CD4-positive, alpha-beta T cell (primary cell): Measurements from ENCODE around the gene SLC13A3. TPM values are rescaled to one million over a fixed set of nuclear protein-coding genes. Genes with fewer than 3 reads are reported as not detected.

ENCODE experiments used
- ATAC-seq: fragments of 200-7000 bp; cut with Tn5 transposase; one replicate; pipeline ENCODE4 v1.10.0; 2022; ENCODE audit warnings: mild to moderate bottlenecking; ENCODE audit not compliant: poor library complexity
- CTCF ChIA-PET: fragments of 350-600 bp; sonication (Branson Sonifier 250); formaldehyde crosslinking; loops from one replicate; lab custom pipeline; 2021; ENCODE audit warnings: antibody characterized with exemption, inconsistent platforms; lab: Charles Lee
- POLR2A ChIA-PET: fragments of 350-600 bp; sonication (Branson Sonifier 250); formaldehyde crosslinking; loops from one replicate; lab custom pipeline; 2021; ENCODE audit warnings: antibody characterized with exemption, inconsistent platforms; lab: Charles Lee
- DNase-seq, 14 experiments: peaks; one replicate each; pipeline ENCODE4 v3.0.0-alpha.2; 2013 to 2020; ENCODE audit warnings: mixed read lengths in 2 of 14
- H3K27ac ChIP-seq, 2 donors: one replicate each; pipeline versions ENCODE4 v1.5.1 to v1.7.0; 2013; ENCODE audit warnings: low read length in 2 of 2, low read depth in 1 of 2, mild to moderate bottlenecking in 1 of 2
- H3K27me3 ChIP-seq, 2 experiments: 1 replicate in 1 of 2; 2 replicates in 1 of 2; pipeline versions ENCODE4 v1.6.1 to v1.7.0; 2013; ENCODE audit warnings: low read length in 2 of 2, control low read depth in 1 of 2, mild to moderate bottlenecking in 1 of 2, moderate library complexity in 1 of 2; ENCODE audit not compliant: insufficient read depth in 2 of 2, control insufficient read depth in 1 of 2
- H3K36me3 ChIP-seq: one replicate; pipeline ENCODE4 v1.6.1; 2013; ENCODE audit warnings: low read length, control low read depth; ENCODE audit not compliant: insufficient read depth
- H3K4me1 ChIP-seq: one replicate; pipeline ENCODE4 v1.6.1; 2013; ENCODE audit warnings: low read length, control low read depth; ENCODE audit not compliant: insufficient read depth
- H3K4me3 ChIP-seq: one replicate; pipeline ENCODE4 v1.5.1; 2013; ENCODE audit warnings: mild to moderate bottlenecking, low read length, moderate library complexity
- H3K9me3 ChIP-seq, 2 experiments: 1 replicate in 1 of 2; 2 replicates in 1 of 2; pipeline versions ENCODE4 v1.6.1 to v1.7.0; 2013; ENCODE audit warnings: low read length in 2 of 2, mild to moderate bottlenecking in 2 of 2, control low read depth in 1 of 2, moderate library complexity in 1 of 2; ENCODE audit not compliant: control insufficient read depth in 1 of 2, insufficient read depth in 1 of 2
- H3K27ac Mint-ChIP-seq: one replicate; pipeline ENCODE4 v1.8.0; 2020; ENCODE audit warnings: mixed read lengths
- H3K27me3 Mint-ChIP-seq: one replicate; pipeline ENCODE4 v1.8.0; 2021; ENCODE audit warnings: mixed read lengths
- H3K36me3 Mint-ChIP-seq: one replicate; pipeline ENCODE4 v1.8.0; 2021; ENCODE audit warnings: low read depth, mixed read lengths
- H3K4me1 Mint-ChIP-seq: one replicate; pipeline ENCODE4 v1.8.0; 2021; ENCODE audit warnings: low read depth, mixed read lengths
- H3K4me3 Mint-ChIP-seq: one replicate; pipeline ENCODE4 v1.8.0; 2020; ENCODE audit warnings: mild to moderate bottlenecking, mixed read lengths
- H3K9me3 Mint-ChIP-seq: one replicate; pipeline ENCODE4 v1.8.0; 2020; ENCODE audit warnings: mixed read lengths
- intact Hi-C, 2 experiments: fragments of 100-400 bp; cut with DNase I in 1 of 2; cut with micrococcal nuclease in 1 of 2; formaldehyde crosslinking; loops; one replicate each; pipeline versions ENCODE4 v1.15.1 to v1.9.0; 2023 to 2025; cut with DNase I, micrococcal nuclease
- total RNA-seq, 174 experiments: library from RNA in 2 of 174; stranded (reverse) in 2 of 174; gene quantifications; one replicate each; pipeline ENCODE4 v1.2.3 and lab custom pipeline; 2021 to 2026
- TF ChIP-seq, protein P1 (sequence below): fragments of 200-600 bp; IDR thresholded peaks from one replicate; pipeline ENCODE4 v1.8.0; 2022; ENCODE audit warnings: antibody characterized with exemption, mild to moderate bottlenecking

Gene SLC13A3
- total RNA-seq, 2 experiments from 2014 or later: 0.28 TPM; not detected in 1

DNA sequence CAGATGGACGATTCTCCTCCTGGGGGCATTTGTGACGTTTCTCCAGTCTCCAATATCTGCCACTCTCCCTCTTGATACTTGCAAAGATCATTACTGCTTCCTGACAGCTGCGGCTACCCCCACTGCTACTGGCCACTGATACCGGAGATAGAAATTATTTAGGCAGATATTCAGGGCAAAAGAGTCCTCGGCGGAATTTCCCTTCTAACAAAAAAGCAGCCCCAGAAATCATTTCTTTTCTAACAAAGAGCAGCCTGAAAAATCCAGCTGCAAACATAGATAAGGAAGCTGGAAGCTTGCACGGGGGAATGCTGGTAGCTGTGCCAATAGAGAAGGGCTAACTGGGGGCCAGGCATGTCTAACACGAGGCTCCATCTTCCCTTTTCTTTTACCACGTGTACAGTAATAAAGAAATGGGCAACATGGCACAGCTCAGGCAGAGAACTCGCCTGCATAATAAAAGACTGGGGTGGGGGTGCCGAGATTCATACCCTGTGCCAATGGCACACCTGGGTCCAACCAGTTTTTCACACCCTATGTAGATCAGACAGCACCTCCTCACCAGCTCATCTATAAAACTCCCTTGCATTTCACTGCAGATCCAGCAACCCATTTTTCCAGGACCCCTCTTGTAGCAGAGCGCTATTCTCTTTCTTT, 31.9 kb upstream of the SLC13A3 start:
- peak overlapping the region; percentile 1 for H3K4me3 Mint-ChIP-seq
- Histone ChIP-seq H3K36me3 (peaks cover 33% of the 10 kb centered on the region), H3K9me3 (no peaks in the 10 kb centered on the region), H3K4me1 (peaks cover 31% of the 10 kb centered on the region), H3K4me3 (no peak overlapping the region), H3K27me3 (no peaks in the 10 kb centered on the region), H3K27ac (no peak overlapping the region)
- ATAC-seq (no peak), DNase-seq (no peak)
- TF ChIP-seq, protein P1, sequence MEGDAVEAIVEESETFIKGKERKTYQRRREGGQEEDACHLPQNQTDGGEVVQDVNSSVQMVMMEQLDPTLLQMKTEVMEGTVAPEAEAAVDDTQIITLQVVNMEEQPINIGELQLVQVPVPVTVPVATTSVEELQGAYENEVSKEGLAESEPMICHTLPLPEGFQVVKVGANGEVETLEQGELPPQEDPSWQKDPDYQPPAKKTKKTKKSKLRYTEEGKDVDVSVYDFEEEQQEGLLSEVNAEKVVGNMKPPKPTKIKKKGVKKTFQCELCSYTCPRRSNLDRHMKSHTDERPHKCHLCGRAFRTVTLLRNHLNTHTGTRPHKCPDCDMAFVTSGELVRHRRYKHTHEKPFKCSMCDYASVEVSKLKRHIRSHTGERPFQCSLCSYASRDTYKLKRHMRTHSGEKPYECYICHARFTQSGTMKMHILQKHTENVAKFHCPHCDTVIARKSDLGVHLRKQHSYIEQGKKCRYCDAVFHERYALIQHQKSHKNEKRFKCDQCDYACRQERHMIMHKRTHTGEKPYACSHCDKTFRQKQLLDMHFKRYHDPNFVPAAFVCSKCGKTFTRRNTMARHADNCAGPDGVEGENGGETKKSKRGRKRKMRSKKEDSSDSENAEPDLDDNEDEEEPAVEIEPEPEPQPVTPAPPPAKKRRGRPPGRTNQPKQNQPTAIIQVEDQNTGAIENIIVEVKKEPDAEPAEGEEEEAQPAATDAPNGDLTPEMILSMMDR: no peak
- no peaks in the 10 kb centered on the region for H3K27me3 Mint-ChIP-seq
- ChIA-PET POLR2A (no interaction called here), CTCF (no interaction called here)
- no peaks in the 10 kb centered on the region for H3K9me3 Mint-ChIP-seq
- peak overlapping the region; percentile 45 for H3K27ac Mint-ChIP-seq
- peaks cover 30% of the 10 kb centered on the region for H3K36me3 Mint-ChIP-seq
- H3K4me1 Mint-ChIP-seq: peaks cover 69% of the 10 kb centered on the region
- intact Hi-C loops: loop anchor here in 1 of 2 experiments (1.0 to 10.0 kb wide), 4 partner anchors 14 to 888 kb away; partner anchors contain the start of genes DNTTIP1 and WFDC3

DNA sequence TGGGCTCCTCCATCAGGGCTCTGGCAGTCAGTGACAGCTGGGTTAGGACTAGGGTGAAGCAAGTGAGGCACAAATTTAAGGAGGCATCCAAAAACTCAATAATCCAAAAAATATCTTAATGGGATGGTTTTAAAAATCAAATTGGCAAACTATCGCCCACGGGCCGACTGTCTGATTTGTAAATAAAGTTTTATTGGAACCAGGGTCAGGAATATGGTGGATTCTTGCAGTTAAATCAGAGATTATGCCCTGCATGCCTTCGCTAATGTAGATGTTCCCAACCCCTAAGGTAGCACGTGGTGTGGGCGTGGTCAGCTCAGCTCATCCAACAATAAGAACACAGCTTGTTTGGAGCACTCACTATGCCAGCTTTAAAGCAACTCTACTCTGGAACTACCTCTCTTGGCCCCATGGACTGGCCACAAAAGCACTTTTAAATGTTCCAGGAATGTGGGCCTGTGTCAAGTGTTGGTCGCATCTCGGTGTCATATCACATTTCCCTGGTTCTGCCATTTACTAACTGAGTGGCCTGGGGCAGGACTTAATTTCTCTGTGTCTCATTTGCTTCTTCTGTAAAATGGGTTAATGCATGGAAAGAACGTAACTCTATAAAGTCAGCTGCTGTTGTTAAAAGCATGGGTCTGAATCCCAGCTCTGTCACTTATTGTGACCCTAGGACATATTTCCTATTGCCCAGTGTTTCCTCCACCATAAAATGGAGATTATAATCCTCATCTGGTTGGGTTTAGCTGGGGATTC, 31.0 kb upstream of the SLC13A3 start:
- no peaks in the 10 kb centered on the region for H3K9me3 ChIP-seq
- H3K27me3 Mint-ChIP-seq: no peaks in the 10 kb centered on the region
- H3K27ac Mint-ChIP-seq: no peak overlapping the region
- H3K4me3 ChIP-seq: no peak overlapping the region
- no peak for DNase-seq
- H3K36me3 Mint-ChIP-seq: peaks cover 29% of the 10 kb centered on the region
- no peak for ATAC-seq
- TF ChIP-seq, protein P1: no peak
- no peaks in the 10 kb centered on the region for H3K9me3 Mint-ChIP-seq
- H3K36me3 ChIP-seq: peaks cover 33% of the 10 kb centered on the region
- peaks cover 24% of the 10 kb centered on the region for H3K4me1 ChIP-seq
- peak overlapping the region in 1 of 2 donors; percentile 22 for H3K27ac ChIP-seq
- no peak overlapping the region for H3K4me3 Mint-ChIP-seq
- peaks cover 60% of the 10 kb centered on the region for H3K4me1 Mint-ChIP-seq
- POLR2A ChIA-PET: no interaction called here
- intact Hi-C loops: loop anchor here in 1 of 2 experiments (2.0 to 10.0 kb wide), 3 partner anchors 161 to 887 kb away; partner anchors contain the start of genes DNTTIP1 and WFDC3
- no peaks in the 10 kb centered on the region for H3K27me3 ChIP-seq
- CTCF ChIA-PET: no interaction called here

DNA sequence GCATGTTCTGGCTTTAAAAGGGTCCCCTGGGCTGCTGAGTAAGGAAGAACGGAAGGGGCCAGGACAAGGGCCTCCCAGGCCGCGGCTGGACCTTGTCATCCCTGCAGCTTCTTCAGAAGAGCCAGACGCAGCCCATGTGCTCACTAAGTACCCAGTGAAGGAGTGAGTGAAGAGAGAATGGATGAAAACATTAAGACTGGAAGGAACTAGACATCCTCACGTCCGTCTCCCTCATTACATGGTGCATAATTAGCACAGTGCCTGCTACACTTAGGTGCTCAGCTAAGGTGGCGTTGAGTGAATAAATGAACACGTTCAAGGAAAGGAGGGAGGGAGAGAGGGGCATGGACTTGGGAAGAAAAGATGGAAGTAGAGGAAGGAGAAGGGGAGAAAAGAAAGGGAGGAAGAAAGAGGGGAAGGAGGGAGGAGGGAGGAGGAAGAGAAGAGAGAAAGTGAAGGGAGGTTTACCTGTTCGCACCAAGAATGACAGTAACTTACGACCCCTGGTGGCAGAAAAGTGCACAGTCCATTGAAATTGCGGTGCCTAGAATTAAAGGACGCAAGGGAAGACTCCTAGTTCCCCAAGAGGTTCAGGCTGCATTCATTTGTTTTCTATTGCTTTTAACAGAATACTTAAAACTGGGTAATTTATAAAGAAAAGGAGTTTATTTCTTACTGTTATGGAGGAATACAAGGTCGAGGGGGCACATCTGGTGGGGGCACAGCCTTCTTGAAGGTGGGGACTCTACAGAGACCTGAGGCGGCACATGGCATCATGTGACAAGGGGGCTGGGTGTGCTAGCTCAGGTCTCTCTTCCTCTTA, 30.0 kb upstream of the SLC13A3 start:
- H3K4me1 ChIP-seq: peaks cover 16% of the 10 kb centered on the region
- ATAC-seq (peak; percentile 91), DNase-seq (peak; percentile 42 to 78 (median 60))
- POLR2A ChIA-PET: no interaction called here
- H3K9me3 Mint-ChIP-seq: no peaks in the 10 kb centered on the region
- peaks cover 24% of the 10 kb centered on the region for H3K36me3 Mint-ChIP-seq
- H3K27me3 ChIP-seq: no peaks in the 10 kb centered on the region
- intact Hi-C loops: loop anchor here (1.0 to 10.0 kb wide), 6 partner anchors 374 to 886 kb away; partner anchors contain the start of genes DNTTIP1 (in 1 of the 2) and WFDC3 (in 1 of the 2)
- peak overlapping the region; percentile 37 for H3K27ac Mint-ChIP-seq
- H3K36me3 ChIP-seq: peaks cover 27% of the 10 kb centered on the region
- peaks cover 50% of the 10 kb centered on the region for H3K4me1 Mint-ChIP-seq
- no peak overlapping the region for H3K4me3 ChIP-seq
- H3K27me3 Mint-ChIP-seq: no peaks in the 10 kb centered on the region
- CTCF ChIA-PET: interaction anchor here (0.6 to 0.8 kb wide), 3 partner anchors 120 to 544 kb away, joined by 3 read pairs; no protein-coding TSS in a partner anchor
- H3K27ac ChIP-seq: peak overlapping the region in 1 of 2 donors; percentile 22
- TF ChIP-seq, protein P1: peak; percentile 87
- no peaks in the 10 kb centered on the region for H3K9me3 ChIP-seq
- H3K4me3 Mint-ChIP-seq: peak overlapping the region; percentile 56
